ENCODE data around the gene GATA5.

GRCh38 chr20:62479156-62479555 lies 3.4 kb upstream of the GATA5 start:
- no peak for TF ChIP-seq POLR2A (IDR thresholded peaks at IDR 0.05)
- TF ChIP-seq CTCF (IDR thresholded peaks at IDR 0.05 in 8 of 11, conservative IDR thresholded peaks at IDR 0.05 in 3 of 11) = no peak

Data from spleen (tissue), 7 donors.